HepG2 (cell line): ENCODE results near the gene TOE1. TPM values are rescaled to one million over a fixed set of nuclear protein-coding genes. Genes with fewer than 3 reads are reported as not detected.

Experiments used
- CBFB ChIP-seq: sonication (generic); formaldehyde crosslinking; IDR thresholded peaks from 2 replicates; pipeline ENCODE4 v1.4.0; 2020; ENCODE audit warnings: missing genetic modification reagents
- CREM ChIP-seq, 2 experiments: sonication (generic) in 1 of 2; formaldehyde crosslinking in 1 of 2; IDR thresholded peaks; 2 replicates each; pipeline versions ENCODE4 v1.4.0 to v1.6.1; 2016 to 2020; ENCODE audit warnings: antibody characterized with exemption in 1 of 2, mild to moderate bottlenecking in 1 of 2, missing genetic modification reagents in 1 of 2
- DMAP1 ChIP-seq: IDR thresholded peaks from 2 replicates; pipeline ENCODE4 v1.6.1; 2016
- FOXO4 ChIP-seq: sonication (generic); formaldehyde crosslinking; conservative IDR thresholded peaks from 2 replicates; pipeline ENCODE4 v1.8.1; 2023; ENCODE audit warnings: missing genetic modification reagents
- HNF1A ChIP-seq, 2 experiments: sonication (generic) in 1 of 2; formaldehyde crosslinking in 1 of 2; IDR thresholded peaks; 2 replicates each; pipeline versions ENCODE4 v1.4.0 to v1.6.1; 2016 to 2020; ENCODE audit warnings: borderline replicate concordance in 1 of 2, low read depth in 1 of 2, mild to moderate bottlenecking in 1 of 2, missing genetic modification reagents in 1 of 2
- KLF15 ChIP-seq: sonication (generic); formaldehyde crosslinking; IDR thresholded peaks from 2 replicates; pipeline ENCODE4 v1.8.1; 2023; ENCODE audit warnings: borderline replicate concordance, mild to moderate bottlenecking, inconsistent platforms, missing genetic modification reagents, mixed read lengths
- MXD3 ChIP-seq: IDR thresholded peaks from 2 replicates; pipeline ENCODE4 v1.6.1; 2016; ENCODE audit warnings: mild to moderate bottlenecking, missing biosample characterization, missing genetic modification reagents
- NR1H2 ChIP-seq: sonication (generic); formaldehyde crosslinking; IDR thresholded peaks from 2 replicates; pipeline ENCODE4 v1.8.1; 2022; ENCODE audit warnings: low read depth, missing genetic modification reagents, borderline replicate concordance
- POGZ ChIP-seq: sonication (generic); formaldehyde crosslinking; IDR thresholded peaks from 2 replicates; pipeline ENCODE4 v1.4.0; 2020; ENCODE audit warnings: mild to moderate bottlenecking, missing genetic modification reagents
- SNAPC5 ChIP-seq: sonication (generic); formaldehyde crosslinking; IDR thresholded peaks from 2 replicates; pipeline ENCODE4 v1.8.1; 2023; ENCODE audit warnings: mild to moderate bottlenecking, missing genetic modification reagents, borderline replicate concordance
- USF2 ChIP-seq, 2 experiments: sonication (generic) in 1 of 2; formaldehyde crosslinking in 1 of 2; IDR thresholded peaks; 2 replicates each; pipeline versions ENCODE4 v1.5.1 to v1.6.1; 2011 to 2020; ENCODE audit warnings: borderline replicate concordance in 1 of 2, low read depth in 1 of 2, low read length in 1 of 2, mild to moderate bottlenecking in 1 of 2, missing genetic modification reagents in 1 of 2, moderate library complexity in 1 of 2
- ZFY ChIP-seq: sonication (generic); formaldehyde crosslinking; IDR thresholded peaks from 2 replicates; pipeline ENCODE4 v1.4.0; 2020; ENCODE audit warnings: missing genetic modification reagents
- ZNF331 ChIP-seq: sonication (generic); formaldehyde crosslinking; IDR thresholded peaks from 2 replicates; pipeline ENCODE4 v1.4.0; 2020; ENCODE audit warnings: missing genetic modification reagents
- ZNF674 ChIP-seq: sonication (generic); formaldehyde crosslinking; IDR thresholded peaks from 2 replicates; pipeline ENCODE4 v1.5.0; 2020; ENCODE audit warnings: low read depth, mild to moderate bottlenecking, missing genetic modification reagents
- polyA plus RNA-seq, 8 experiments: library from polyadenylated mRNA; depleted of rRNA in 3 of 8; stranded (reverse) in 7 of 8; unstranded in 1 of 8; fragments of >200 nt; fragmentation: Illumina TruSeq in 4 of 8; extraction: Trizol in 4 of 8; gene quantifications; 2 replicates each; pipeline versions ENCODE4 v1.2.1 to v1.2.3, GENCODE V29; 2011 to 2016; ENCODE audit warnings: low read depth in 4 of 8, missing spikeins in 1 of 8, mixed read lengths in 1 of 8; ENCODE audit not compliant: insufficient read depth in 1 of 8
- total RNA-seq, 5 experiments: library from RNA; depleted of rRNA; stranded (reverse); fragments of >200 nt; fragmentation: Illumina TruSeq; extraction: Trizol; gene quantifications; 2 replicates each; pipeline ENCODE4 v1.2.3, GENCODE V29; 2016; ENCODE audit warnings: low read depth in 1 of 5

The TOE1 gene
- total and polyA plus RNA-seq, 2 of the 13 experiments (the other 11 are each of a cell fraction or from before 2014, with no cell fraction given): 14.1 to 19.0 TPM

GRCh38 chr1:45303520-45304310 is 36.3 kb upstream of the TOE1 start (continued):
- TF ChIP-seq HNF1A (IDR thresholded peaks at IDR 0.05; ENCODE audit: low read depth): no peak
- TF ChIP-seq HNF1A (CRISPR knock-in tag; IDR thresholded peaks at IDR 0.05; ENCODE audit: borderline replicate concordance): peak; percentile 13; the same call in 1 of the 2 replicates
- peak; percentile 87 for TF ChIP-seq ZNF331 (CRISPR knock-in tag)
- peak; percentile 68 for TF ChIP-seq POGZ
- no peak for TF ChIP-seq KLF15 (CRISPR knock-in tag)
- TF ChIP-seq NR1H2: 0 out of 2 replicates have a peak, but pooled peaks have one; percentile 55
- TF ChIP-seq DMAP1 (CRISPR knock-in tag): peak; percentile 79
- 0 out of 2 replicates have a peak, but pooled peaks have one; percentile 47 for TF ChIP-seq ZNF674 (CRISPR knock-in tag)
- TF ChIP-seq CREM (IDR thresholded peaks at IDR 0.05): no peak; the same call in 1 of the 2 replicates
- TF ChIP-seq CREM (CRISPR knock-in tag; IDR thresholded peaks at IDR 0.05): no peak
- peak; percentile 52; the same call in 1 of the 2 replicates for TF ChIP-seq SNAPC5 (CRISPR knock-in tag)
- no peak for TF ChIP-seq USF2 (IDR thresholded peaks at IDR 0.05; ENCODE audit: low read depth, low read length)
- no peak for TF ChIP-seq USF2 (CRISPR knock-in tag; IDR thresholded peaks at IDR 0.05; ENCODE audit: borderline replicate concordance)
- peak; percentile 64; the same call in 1 of the 2 replicates for TF ChIP-seq CBFB (CRISPR knock-in tag)
- no peak for TF ChIP-seq FOXO4 (CRISPR knock-in tag)
- peak; percentile 93 for TF ChIP-seq ZFY
- peak; percentile 81 for TF ChIP-seq MXD3 (CRISPR knock-in tag)
